Measurements from ENCODE around the gene TSPAN9. TPM values are rescaled to one million over a fixed set of nuclear protein-coding genes. Genes with fewer than 3 reads are reported as not detected.

Gene TSPAN9
- total RNA-seq, 1 experiment from 2014 or later, result 7.7 TPM

DNA sequence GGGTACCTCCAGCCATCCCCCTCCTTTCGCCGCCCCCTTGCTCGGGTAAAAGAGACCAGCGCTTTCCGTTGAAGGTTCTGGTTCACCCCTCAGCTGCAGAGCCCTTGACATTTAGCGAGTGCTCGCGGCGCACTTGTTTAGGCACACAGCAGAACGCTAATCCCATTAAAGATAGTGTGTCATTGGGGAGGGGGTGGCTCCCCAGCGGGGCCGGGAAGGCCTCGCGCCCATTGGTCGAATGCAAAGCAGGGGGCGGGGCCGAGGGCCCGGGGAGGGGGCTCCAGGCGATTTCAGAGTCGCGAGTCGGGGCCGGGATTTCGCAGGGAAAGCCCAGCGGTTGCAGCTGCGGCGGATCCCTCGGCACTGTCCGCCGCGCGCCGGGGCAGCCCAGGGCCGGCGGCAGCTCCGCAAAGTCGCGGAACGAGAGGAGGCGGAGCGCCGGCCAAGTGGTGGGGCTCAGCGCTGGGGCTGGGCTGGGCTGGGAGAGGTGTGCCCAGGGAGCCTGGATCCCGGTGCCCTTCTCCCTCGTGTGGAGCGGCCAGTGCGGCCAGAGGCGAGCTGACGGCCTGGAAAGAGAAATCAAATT lies 122.9 kb downstream of the TSPAN9 start:
- BruUV-seq (replicated peaks), result no TSS peak
- ChIA-PET CTCF (no interaction called here), POLR2A (no interaction called here)
- intact Hi-C loops (cut with micrococcal nuclease; ENCODE audit: unreplicated experiment), result no loop called here
- no peaks in the 10 kb centered on the region for H3K9me3 ChIP-seq (ENCODE audit: control insufficient read depth, insufficient read depth, low read depth, low read length)
- peak overlapping the region; percentile 33 to 36 for H3K4me3 ChIP-seq (ENCODE audit: low read depth in 2 of 2, low read length in 2 of 2)
- no peak overlapping the region for H3K27ac ChIP-seq (ENCODE audit: low read length)
- no peak for DNase-seq (ENCODE audit: low read depth, low spot score)
- H3K36me3 ChIP-seq (ENCODE audit: control insufficient read depth, insufficient read depth, low read length), result no peaks in the 10 kb centered on the region
- H3K4me1 ChIP-seq (ENCODE audit: control insufficient read depth, insufficient read depth, low read length), result no peaks in the 10 kb centered on the region
- peak; percentile 78 for ATAC-seq
- H3K27me3 ChIP-seq (ENCODE audit: control insufficient read depth, insufficient read depth, low read length), result no peaks in the 10 kb centered on the region
- in situ Hi-C loops (cut with HindIII; ENCODE audit: low pct_unique_long_range_greater_than_20kb, low sequenced_read_pairs), result no loop called here
- no peak for TF ChIP-seq POLR2AphosphoS5 (IDR thresholded peaks at IDR 0.05; ENCODE audit: low read depth, low read length)
- TF ChIP-seq, protein P1, sequence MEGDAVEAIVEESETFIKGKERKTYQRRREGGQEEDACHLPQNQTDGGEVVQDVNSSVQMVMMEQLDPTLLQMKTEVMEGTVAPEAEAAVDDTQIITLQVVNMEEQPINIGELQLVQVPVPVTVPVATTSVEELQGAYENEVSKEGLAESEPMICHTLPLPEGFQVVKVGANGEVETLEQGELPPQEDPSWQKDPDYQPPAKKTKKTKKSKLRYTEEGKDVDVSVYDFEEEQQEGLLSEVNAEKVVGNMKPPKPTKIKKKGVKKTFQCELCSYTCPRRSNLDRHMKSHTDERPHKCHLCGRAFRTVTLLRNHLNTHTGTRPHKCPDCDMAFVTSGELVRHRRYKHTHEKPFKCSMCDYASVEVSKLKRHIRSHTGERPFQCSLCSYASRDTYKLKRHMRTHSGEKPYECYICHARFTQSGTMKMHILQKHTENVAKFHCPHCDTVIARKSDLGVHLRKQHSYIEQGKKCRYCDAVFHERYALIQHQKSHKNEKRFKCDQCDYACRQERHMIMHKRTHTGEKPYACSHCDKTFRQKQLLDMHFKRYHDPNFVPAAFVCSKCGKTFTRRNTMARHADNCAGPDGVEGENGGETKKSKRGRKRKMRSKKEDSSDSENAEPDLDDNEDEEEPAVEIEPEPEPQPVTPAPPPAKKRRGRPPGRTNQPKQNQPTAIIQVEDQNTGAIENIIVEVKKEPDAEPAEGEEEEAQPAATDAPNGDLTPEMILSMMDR (IDR thresholded peaks at IDR 0.05), result no peak
- TF ChIP-seq TCF7L2 (IDR thresholded peaks at IDR 0.05; ENCODE audit: low read depth, low read length), result no peak
- TF ChIP-seq SIN3A (IDR thresholded peaks at IDR 0.05; ENCODE audit: borderline replicate concordance, insufficient read depth, low read depth, low read length), result no peak
- TF ChIP-seq, protein P2, sequence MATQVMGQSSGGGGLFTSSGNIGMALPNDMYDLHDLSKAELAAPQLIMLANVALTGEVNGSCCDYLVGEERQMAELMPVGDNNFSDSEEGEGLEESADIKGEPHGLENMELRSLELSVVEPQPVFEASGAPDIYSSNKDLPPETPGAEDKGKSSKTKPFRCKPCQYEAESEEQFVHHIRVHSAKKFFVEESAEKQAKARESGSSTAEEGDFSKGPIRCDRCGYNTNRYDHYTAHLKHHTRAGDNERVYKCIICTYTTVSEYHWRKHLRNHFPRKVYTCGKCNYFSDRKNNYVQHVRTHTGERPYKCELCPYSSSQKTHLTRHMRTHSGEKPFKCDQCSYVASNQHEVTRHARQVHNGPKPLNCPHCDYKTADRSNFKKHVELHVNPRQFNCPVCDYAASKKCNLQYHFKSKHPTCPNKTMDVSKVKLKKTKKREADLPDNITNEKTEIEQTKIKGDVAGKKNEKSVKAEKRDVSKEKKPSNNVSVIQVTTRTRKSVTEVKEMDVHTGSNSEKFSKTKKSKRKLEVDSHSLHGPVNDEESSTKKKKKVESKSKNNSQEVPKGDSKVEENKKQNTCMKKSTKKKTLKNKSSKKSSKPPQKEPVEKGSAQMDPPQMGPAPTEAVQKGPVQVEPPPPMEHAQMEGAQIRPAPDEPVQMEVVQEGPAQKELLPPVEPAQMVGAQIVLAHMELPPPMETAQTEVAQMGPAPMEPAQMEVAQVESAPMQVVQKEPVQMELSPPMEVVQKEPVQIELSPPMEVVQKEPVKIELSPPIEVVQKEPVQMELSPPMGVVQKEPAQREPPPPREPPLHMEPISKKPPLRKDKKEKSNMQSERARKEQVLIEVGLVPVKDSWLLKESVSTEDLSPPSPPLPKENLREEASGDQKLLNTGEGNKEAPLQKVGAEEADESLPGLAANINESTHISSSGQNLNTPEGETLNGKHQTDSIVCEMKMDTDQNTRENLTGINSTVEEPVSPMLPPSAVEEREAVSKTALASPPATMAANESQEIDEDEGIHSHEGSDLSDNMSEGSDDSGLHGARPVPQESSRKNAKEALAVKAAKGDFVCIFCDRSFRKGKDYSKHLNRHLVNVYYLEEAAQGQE (IDR thresholded peaks at IDR 0.05; ENCODE audit: insufficient read depth in 1 of 2, low read depth in 2 of 2, low read length in 1 of 2), result no peak

DNA sequence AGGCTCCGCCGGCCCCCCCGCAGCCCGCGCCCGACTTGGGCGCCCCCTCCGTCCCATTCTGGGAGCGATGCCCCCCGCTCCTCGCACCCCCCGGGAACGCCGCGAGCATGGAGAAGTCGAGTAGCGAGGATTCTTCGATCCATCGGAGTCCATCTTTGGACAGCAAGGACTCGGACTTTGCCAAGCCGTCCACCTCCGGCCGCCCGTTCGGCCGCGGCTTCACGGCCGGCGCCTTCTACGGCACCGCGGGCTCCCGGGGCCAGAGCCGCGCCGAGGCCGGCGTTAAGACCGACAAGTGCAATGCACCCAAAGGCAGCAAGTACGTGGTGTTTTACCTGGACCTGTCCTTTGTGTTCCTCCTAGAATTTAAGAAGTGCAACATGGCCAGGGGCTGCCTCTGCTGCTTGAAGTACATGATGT lies 123.6 kb downstream of the TSPAN9 start:
- CTCF ChIA-PET, result no interaction called here

More for the DNA sequence above, 123.6 kb downstream of the TSPAN9 start:
- no peak for DNase-seq (ENCODE audit: low read depth, low spot score)
- H3K4me3 ChIP-seq (ENCODE audit: low read depth in 2 of 2, low read length in 2 of 2), result peak overlapping the region in 1 of 2 experiments; percentile 36; a peak in 2 of 4 replicates
- TF ChIP-seq TCF7L2 (IDR thresholded peaks at IDR 0.05; ENCODE audit: low read depth, low read length) (no peak), SIN3A (IDR thresholded peaks at IDR 0.05; ENCODE audit: borderline replicate concordance, insufficient read depth, low read depth, low read length) (no peak), POLR2AphosphoS5 (IDR thresholded peaks at IDR 0.05; ENCODE audit: low read depth, low read length) (no peak)
- TF ChIP-seq, protein P2 (IDR thresholded peaks at IDR 0.05; ENCODE audit: insufficient read depth in 1 of 2, low read depth in 2 of 2, low read length in 1 of 2), result no peak
- TF ChIP-seq, protein P1 (IDR thresholded peaks at IDR 0.05), result no peak
- intact Hi-C loops (cut with micrococcal nuclease; ENCODE audit: unreplicated experiment) (no loop called here), in situ Hi-C loops (cut with HindIII; ENCODE audit: low pct_unique_long_range_greater_than_20kb, low sequenced_read_pairs) (no loop called here)
- ATAC-seq, result no peak
- no peak overlapping the region for H3K27ac ChIP-seq (ENCODE audit: low read length)
- no peaks in the 10 kb centered on the region for H3K36me3 ChIP-seq (ENCODE audit: control insufficient read depth, insufficient read depth, low read length)
- H3K27me3 ChIP-seq (ENCODE audit: control insufficient read depth, insufficient read depth, low read length), result no peaks in the 10 kb centered on the region
- BruUV-seq (replicated peaks), result no TSS peak
- POLR2A ChIA-PET, result no interaction called here
- no peaks in the 10 kb centered on the region for H3K9me3 ChIP-seq (ENCODE audit: control insufficient read depth, insufficient read depth, low read depth, low read length)
- no peaks in the 10 kb centered on the region for H3K4me1 ChIP-seq (ENCODE audit: control insufficient read depth, insufficient read depth, low read length)
